Calu3 (cell line): ENCODE measurements around the gene HECTD2. TPM values are rescaled to one million over a fixed set of nuclear protein-coding genes. Genes with fewer than 3 reads are reported as not detected.

ENCODE experiments used
- BruUV-seq: library from RNA; stranded (reverse); fragments of 400-500 nt; replicated peaks from 2 replicates; lab custom pipeline; 2021; lab: Mats Ljungman, UMichigan
- CTCF ChIA-PET: fragments of 300-600 bp; sonication (Branson Sonifier 250); formaldehyde crosslinking; loops from one replicate; lab custom pipeline; 2022; ENCODE audit warnings: antibody characterized with exemption; lab: Charles Lee
- DNase-seq: peaks from one replicate; pipeline ENCODE4 v3.0.0; 2022
- H3K27ac Mint-ChIP-seq: one replicate; pipeline ENCODE4 v1.8.0; 2022; ENCODE audit warnings: mixed read lengths; ENCODE audit not compliant: unreplicated experiment
- H3K27me3 Mint-ChIP-seq: one replicate; pipeline ENCODE4 v1.8.0; 2022; ENCODE audit warnings: mixed read lengths; ENCODE audit not compliant: unreplicated experiment
- H3K36me3 Mint-ChIP-seq: one replicate; pipeline ENCODE4 v1.8.0; 2022; ENCODE audit warnings: mild to moderate bottlenecking, moderate library complexity, mixed read lengths; ENCODE audit not compliant: insufficient read depth, unreplicated experiment
- H3K4me1 Mint-ChIP-seq: one replicate; pipeline ENCODE4 v1.8.0; 2022; ENCODE audit warnings: mild to moderate bottlenecking, low read depth, mixed read lengths; ENCODE audit not compliant: unreplicated experiment
- H3K4me3 Mint-ChIP-seq: one replicate; pipeline ENCODE4 v1.8.0; 2022; ENCODE audit warnings: mild to moderate bottlenecking, low read depth, moderate library complexity, mixed read lengths; ENCODE audit not compliant: unreplicated experiment
- H3K9me3 Mint-ChIP-seq: one replicate; pipeline ENCODE4 v1.8.0; 2022; ENCODE audit warnings: low read depth, mixed read lengths; ENCODE audit not compliant: unreplicated experiment
- intact Hi-C: fragments of 100-400 bp; cut with micrococcal nuclease; formaldehyde crosslinking; loops from one replicate; pipeline ENCODE4 v1.10.0; 2022; ENCODE audit not compliant: unreplicated experiment
- total RNA-seq: library from RNA; stranded (reverse); gene quantifications from 2 replicates; pipeline ENCODE4 v1.2.3, GENCODE V29; 2022
- TF ChIP-seq, protein P1 (sequence below): fragments of 200-600 bp; IDR thresholded peaks from one replicate; pipeline ENCODE4 v1.8.0; 2022; ENCODE audit warnings: antibody characterized with exemption; ENCODE audit not compliant: unreplicated experiment

The HECTD2 gene
- total RNA-seq, 1 experiment from 2014 or later = 2.7 TPM

DNA sequence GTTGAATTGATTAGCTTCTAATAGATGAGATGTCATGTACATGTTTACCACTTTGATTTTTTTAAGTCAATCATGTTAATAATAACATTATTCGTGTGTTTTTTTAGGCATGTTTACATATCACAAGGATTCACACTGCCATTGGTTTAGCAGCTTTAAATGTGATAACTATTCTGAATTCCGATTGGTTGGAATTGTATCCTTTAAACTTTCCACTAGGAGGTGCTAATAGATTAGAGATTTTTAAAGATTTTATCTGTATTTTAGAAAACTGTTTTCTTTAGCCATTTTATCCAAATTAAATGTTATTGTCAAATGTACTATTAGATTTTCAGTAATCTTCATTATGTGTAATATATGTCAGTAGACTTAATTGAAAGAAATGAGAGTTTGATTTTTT, 83.2 kb downstream of the HECTD2 start:
- H3K4me1 Mint-ChIP-seq = no peaks in the 10 kb centered on the region
- CTCF ChIA-PET = interaction anchor here (0.7 to 1.4 kb wide), 5 partner anchors 59 to 252 kb away, joined by 3 to 12 read pairs (median 6); partner anchors contain the start of gene PPP1R3C
- H3K36me3 Mint-ChIP-seq = no peaks in the 10 kb centered on the region
- H3K9me3 Mint-ChIP-seq = no peaks in the 10 kb centered on the region
- no peak overlapping the region for H3K27ac Mint-ChIP-seq
- intact Hi-C loops = loop anchor here (1.0 to 5.0 kb wide), 4 partner anchors 57 to 251 kb away; no protein-coding TSS in a partner anchor
- no TSS peak for BruUV-seq
- TF ChIP-seq, protein P1, sequence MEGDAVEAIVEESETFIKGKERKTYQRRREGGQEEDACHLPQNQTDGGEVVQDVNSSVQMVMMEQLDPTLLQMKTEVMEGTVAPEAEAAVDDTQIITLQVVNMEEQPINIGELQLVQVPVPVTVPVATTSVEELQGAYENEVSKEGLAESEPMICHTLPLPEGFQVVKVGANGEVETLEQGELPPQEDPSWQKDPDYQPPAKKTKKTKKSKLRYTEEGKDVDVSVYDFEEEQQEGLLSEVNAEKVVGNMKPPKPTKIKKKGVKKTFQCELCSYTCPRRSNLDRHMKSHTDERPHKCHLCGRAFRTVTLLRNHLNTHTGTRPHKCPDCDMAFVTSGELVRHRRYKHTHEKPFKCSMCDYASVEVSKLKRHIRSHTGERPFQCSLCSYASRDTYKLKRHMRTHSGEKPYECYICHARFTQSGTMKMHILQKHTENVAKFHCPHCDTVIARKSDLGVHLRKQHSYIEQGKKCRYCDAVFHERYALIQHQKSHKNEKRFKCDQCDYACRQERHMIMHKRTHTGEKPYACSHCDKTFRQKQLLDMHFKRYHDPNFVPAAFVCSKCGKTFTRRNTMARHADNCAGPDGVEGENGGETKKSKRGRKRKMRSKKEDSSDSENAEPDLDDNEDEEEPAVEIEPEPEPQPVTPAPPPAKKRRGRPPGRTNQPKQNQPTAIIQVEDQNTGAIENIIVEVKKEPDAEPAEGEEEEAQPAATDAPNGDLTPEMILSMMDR = no peak
- no peaks in the 10 kb centered on the region for H3K27me3 Mint-ChIP-seq
- no peak overlapping the region for H3K4me3 Mint-ChIP-seq
- DNase-seq = no peak

GRCh38 chr10:91495402-91495801, 85.3 kb downstream of the HECTD2 start:
- intact Hi-C loops = loop anchor here (5.0 kb wide), 1 partner anchor 417 kb away; no protein-coding TSS in a partner anchor
- TF ChIP-seq, protein P1 = no peak
- Mint-ChIP-seq H3K36me3 (no peaks in the 10 kb centered on the region), H3K4me3 (no peak overlapping the region), H3K9me3 (no peaks in the 10 kb centered on the region), H3K27ac (no peak overlapping the region), H3K27me3 (no peaks in the 10 kb centered on the region), H3K4me1 (no peaks in the 10 kb centered on the region)
- no TSS peak for BruUV-seq
- DNase-seq = no peak
- CTCF ChIA-PET = interaction anchor here (1.5 kb wide), 1 partner anchor 140 kb away, joined by 7 read pairs; no protein-coding TSS in a partner anchor

- BruUV-seq = no TSS peak
- no peaks in the 10 kb centered on the region for H3K27me3 Mint-ChIP-seq
- no peak overlapping the region for H3K27ac Mint-ChIP-seq
- no peaks in the 10 kb centered on the region for H3K9me3 Mint-ChIP-seq
- no peak for DNase-seq
- CTCF ChIA-PET = no interaction called here
- TF ChIP-seq, protein P1 = no peak
- no peaks in the 10 kb centered on the region for H3K36me3 Mint-ChIP-seq
- no peaks in the 10 kb centered on the region for H3K4me1 Mint-ChIP-seq
- intact Hi-C loops = loop anchor here (5.0 kb wide), 1 partner anchor 416 kb away; no protein-coding TSS in a partner anchor
- H3K4me3 Mint-ChIP-seq = no peak overlapping the region
These were observed 85.9 kb downstream of the HECTD2 start for GRCh38 chr10:91496016-91496415.

DNA sequence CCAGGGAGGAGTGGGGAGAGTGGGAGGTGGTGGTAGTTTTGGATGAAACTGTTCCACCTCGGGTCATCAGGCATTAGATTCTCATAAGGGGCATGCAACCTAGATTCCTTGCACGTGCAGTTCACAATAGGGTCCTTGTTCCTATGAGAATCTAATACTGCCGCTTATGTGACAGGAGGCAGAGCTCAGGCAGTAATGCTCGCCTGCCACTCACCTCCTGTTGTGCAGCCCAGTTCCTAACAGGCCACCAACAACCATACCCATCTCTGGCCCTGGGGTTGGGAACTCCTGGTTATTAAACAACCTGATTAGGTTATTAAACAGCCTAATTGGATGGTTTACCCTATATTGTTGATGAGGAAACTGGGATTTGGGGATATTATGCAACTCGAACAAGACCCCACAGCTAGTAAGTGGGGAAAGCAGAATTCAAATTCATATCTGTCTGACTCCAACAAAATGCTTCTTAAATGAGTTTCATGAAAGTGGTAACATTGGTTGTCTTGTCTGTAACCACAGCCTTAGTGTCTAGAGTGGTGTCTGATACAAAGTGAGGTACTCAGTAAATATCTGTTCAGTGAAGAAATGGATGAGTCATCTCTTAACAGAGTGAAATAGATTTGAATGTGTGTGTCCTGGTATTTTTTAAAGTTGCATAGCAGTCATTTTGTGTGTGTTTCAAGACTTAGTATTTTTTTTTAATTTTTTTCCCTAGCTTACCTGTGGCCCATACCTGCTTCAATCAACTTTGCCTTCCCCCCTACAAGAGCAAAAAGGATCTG, 101.6 kb downstream of the HECTD2 start:
- intact Hi-C loops = no loop called here
- no peak overlapping the region for H3K4me3 Mint-ChIP-seq
- DNase-seq = no peak
- no peak overlapping the region for H3K27ac Mint-ChIP-seq
- no peaks in the 10 kb centered on the region for H3K9me3 Mint-ChIP-seq
- H3K27me3 Mint-ChIP-seq = no peaks in the 10 kb centered on the region
- CTCF ChIA-PET = no interaction called here
- H3K4me1 Mint-ChIP-seq = no peaks in the 10 kb centered on the region
- BruUV-seq = no TSS peak
- TF ChIP-seq, protein P1 = no peak
- H3K36me3 Mint-ChIP-seq = no peaks in the 10 kb centered on the region
